AG10803 (cell line): ENCODE data around the gene CELF6.
A peak's percentile ranks its signal among the peaks of the same experiment; 100 is the strongest.

Experiments
- DNase-seq: peaks from one replicate; pipeline ENCODE4 v3.0.0; 2010; ENCODE audit warnings: low read depth
- H3K4me3 ChIP-seq: 2 replicates; pipeline ENCODE4 v1.5.1; 2011; ENCODE audit warnings: mild to moderate bottlenecking, low read length, control low read depth
- CTCF ChIP-seq: conservative IDR thresholded peaks from 2 replicates; pipeline ENCODE4 v1.5.1; 2011; ENCODE audit warnings: mild to moderate bottlenecking, low read length, control low read depth, inconsistent platforms

Gene CELF6

GRCh38 chr15:72354496-72354895 lies 34.5 kb upstream of the CELF6 start:
- H3K4me3 ChIP-seq, result no peak overlapping the region
- TF ChIP-seq CTCF, result no peak
- no peak for DNase-seq

DNA sequence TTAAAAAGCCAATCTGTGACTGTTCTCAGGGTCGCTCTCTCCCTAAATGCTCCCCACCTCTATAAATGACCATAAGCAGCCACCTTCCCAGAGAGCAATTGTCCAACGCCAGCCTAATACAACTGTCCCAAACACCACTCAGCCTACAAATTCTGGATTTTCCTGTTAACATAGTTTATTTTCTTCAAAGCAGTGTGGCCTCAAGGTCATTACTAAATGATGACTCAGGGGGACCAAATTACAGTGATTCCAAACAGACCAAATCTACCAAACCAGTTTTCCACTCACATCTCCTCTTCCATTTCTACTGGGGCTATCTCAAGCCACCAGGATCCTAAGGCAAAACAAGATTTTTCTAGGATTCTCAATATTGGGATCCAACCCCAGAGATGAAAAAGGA lies 33.3 kb upstream of the CELF6 start:
- no peak for TF ChIP-seq CTCF
- H3K4me3 ChIP-seq, result no peak overlapping the region
- DNase-seq, result no peak

DNA sequence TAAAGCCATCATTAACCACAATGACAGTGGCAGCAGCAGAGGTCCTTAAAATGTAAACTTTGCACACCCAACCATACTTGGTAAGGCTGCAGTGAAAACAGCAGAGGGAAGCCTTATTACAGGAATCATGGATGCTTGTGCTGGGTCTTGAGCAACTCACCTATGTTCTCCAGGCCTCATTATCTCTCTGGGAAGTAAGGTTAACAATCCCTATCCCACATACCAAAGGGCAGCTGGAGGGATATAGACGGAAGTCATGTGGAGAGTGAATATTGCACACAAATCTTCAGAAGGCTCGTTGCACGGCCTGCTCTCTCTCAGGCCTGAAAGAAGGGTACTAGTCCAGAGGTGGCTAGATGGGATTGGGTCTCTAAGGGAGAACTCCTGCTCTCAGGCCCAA lies 25.8 kb upstream of the CELF6 start:
- no peak overlapping the region for H3K4me3 ChIP-seq
- no peak for DNase-seq
- no peak for TF ChIP-seq CTCF

GRCh38 chr15:72345280-72345679 lies 25.3 kb upstream of the CELF6 start:
- TF ChIP-seq CTCF, result no peak
- no peak for DNase-seq
- no peak overlapping the region for H3K4me3 ChIP-seq

- DNase-seq, result no peak
- TF ChIP-seq CTCF, result no peak
Measured at GRCh38 chr15:72344602-72345001, 24.6 kb upstream of the CELF6 start.

GRCh38 chr15:72342385-72342784 lies 22.4 kb upstream of the CELF6 start:
- no peak for DNase-seq
- no peak overlapping the region for H3K4me3 ChIP-seq
- TF ChIP-seq CTCF, result peak; percentile 36

More at GRCh38 chr15:72344602-72345001, 24.6 kb upstream of the CELF6 start:
- no peak overlapping the region for H3K4me3 ChIP-seq

DNA sequence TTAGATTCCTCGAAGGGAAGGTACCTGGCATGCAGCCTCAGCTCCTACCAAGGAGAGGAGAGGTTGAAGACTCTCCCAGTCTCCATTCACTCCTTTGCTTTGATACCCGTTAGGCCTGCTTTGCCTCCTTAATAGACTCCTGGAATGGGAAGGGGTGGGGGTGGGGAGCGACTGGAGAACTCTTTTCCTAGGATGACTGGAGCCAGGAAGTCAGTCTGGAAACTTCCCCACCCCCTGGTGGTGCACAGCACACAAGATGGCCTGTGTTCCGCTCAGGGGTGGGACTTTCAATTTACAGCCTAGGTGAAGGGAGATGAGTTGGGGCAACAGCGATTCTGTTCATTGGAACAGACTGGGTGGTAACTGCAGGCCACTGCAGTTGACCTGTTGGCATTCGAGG lies 21.4 kb upstream of the CELF6 start:
- no peak for DNase-seq
- H3K4me3 ChIP-seq, result no peak overlapping the region
- TF ChIP-seq CTCF, result no peak
